Hepatocyte (in vitro differentiated cells): ENCODE data around the gene ABI1. TPM values are rescaled to one million over a fixed set of nuclear protein-coding genes. Genes with fewer than 3 reads are reported as not detected.

Source experiments
- DNase-seq: peaks from one replicate; pipeline ENCODE4 v3.0.0-alpha.2; 2016; ENCODE audit warnings: low spot score
- H2AFZ ChIP-seq: fragments of 200-600 bp; sonication (generic); 2 replicates; pipeline ENCODE4 v1.6.0; 2016; ENCODE audit warnings: antibody characterized with exemption, mild to moderate bottlenecking
- H3K27ac ChIP-seq: fragments of 200-600 bp; sonication (generic); 2 replicates; pipeline ENCODE4 v1.5.1; 2016; ENCODE audit warnings: mild to moderate bottlenecking
- H3K27me3 ChIP-seq: fragments of 200-600 bp; sonication (generic); 2 replicates; pipeline ENCODE4 v1.6.1; 2016
- H3K36me3 ChIP-seq: fragments of 200-600 bp; sonication (generic); replicated peaks from 2 replicates; pipeline ENCODE4 v1.5.1; 2016; ENCODE audit warnings: low read depth; ENCODE audit not compliant: insufficient read depth
- H3K4me1 ChIP-seq: fragments of 200-600 bp; sonication (generic); 2 replicates; pipeline ENCODE4 v1.5.1; 2016; ENCODE audit warnings: mild to moderate bottlenecking, moderate library complexity; ENCODE audit not compliant: insufficient read depth
- H3K4me2 ChIP-seq: fragments of 200-600 bp; sonication (generic); 2 replicates; pipeline ENCODE4 v1.6.0; 2016
- H3K4me3 ChIP-seq: fragments of 200-600 bp; sonication (generic); 2 replicates; pipeline ENCODE4 v1.5.1; 2016; ENCODE audit warnings: mild to moderate bottlenecking
- H3K79me2 ChIP-seq: fragments of 200-600 bp; sonication (generic); 2 replicates; pipeline ENCODE4 v1.6.0; 2017; ENCODE audit warnings: mild to moderate bottlenecking
- H3K9me2 ChIP-seq: fragments of 200-600 bp; sonication (generic); replicated peaks from 2 replicates; pipeline ENCODE4 v1.6.0; 2017; ENCODE audit warnings: mild to moderate bottlenecking; ENCODE audit not compliant: insufficient read depth
- H3K9me3 ChIP-seq: fragments of 200-600 bp; sonication (generic); 2 replicates; pipeline ENCODE4 v1.5.1; 2016; ENCODE audit warnings: low read depth, mild to moderate bottlenecking
- H4K20me1 ChIP-seq: fragments of 200-600 bp; sonication (generic); 2 replicates; pipeline ENCODE4 v1.6.0; 2016; ENCODE audit warnings: mild to moderate bottlenecking; ENCODE audit not compliant: insufficient read depth, poor library complexity, severe bottlenecking
- CTCF ChIP-seq: fragments of 200-600 bp; sonication (generic); IDR thresholded peaks from 2 replicates; pipeline ENCODE4 v1.5.1; 2016; ENCODE audit warnings: antibody characterized with exemption, mild to moderate bottlenecking; ENCODE audit not compliant: poor library complexity
- EZH2 ChIP-seq: fragments of 200-600 bp; sonication (generic); IDR thresholded peaks from 2 replicates; pipeline ENCODE4 v1.6.1; 2016; ENCODE audit warnings: antibody characterized with exemption, mild to moderate bottlenecking, borderline replicate concordance
- EZH2phosphoT487 ChIP-seq: fragments of 200-600 bp; sonication (generic); IDR thresholded peaks from one replicate; pipeline ENCODE4 v1.6.1; 2018; ENCODE audit warnings: antibody characterized with exemption, mild to moderate bottlenecking, low read depth, moderate library complexity; ENCODE audit not compliant: unreplicated experiment, severe bottlenecking
- WGBS: methylation state at CpG from one replicate; pipeline ENCODE4 v1.1.6; 2016; ENCODE audit warnings: low lambda C conversion rate; ENCODE audit errors: missing lambda C conversion rate; 5-methylcytosine and 5-hydroxymethylcytosine counted together
- polyA plus RNA-seq: library from polyadenylated mRNA; unstranded; fragments of >200 nt; fragmentation: Nextera tagmentation; extraction: Ambion mirVana; gene quantifications from 2 replicates; pipeline ENCODE4 v1.2.1, GENCODE V29; 2016
- total RNA-seq: library from RNA; depleted of rRNA; stranded (reverse); fragments of >200 nt; gene quantifications from 2 replicates; pipeline ENCODE4 v1.2.3, GENCODE V29; 2014

The ABI1 gene
- total and polyA plus RNA-seq, 2 experiments from 2014 or later = 30.5 to 46.1 TPM

- Histone ChIP-seq H3K4me1 (peaks cover 10% of the 10 kb centered on the region), H3K27me3 (no peaks in the 10 kb centered on the region), H3K36me3 (no peaks in the 10 kb centered on the region), H4K20me1 (no peaks in the 10 kb centered on the region), H3K9me2 (no peaks in the 10 kb centered on the region), H3K4me2 (no peak overlapping the region), H3K79me2 (no peaks in the 10 kb centered on the region), H3K9me3 (no peaks in the 10 kb centered on the region), H3K4me3 (no peak overlapping the region), H2AFZ (no peak overlapping the region), H3K27ac (no peak overlapping the region)
- no peak for DNase-seq
- TF ChIP-seq EZH2phosphoT487 = no peak
- WGBS = 98% methylated on average over 7 of the region's 7 CpGs
Observed at GRCh38 chr10:26717476-26717875, 143.3 kb downstream of the ABI1 start.

GRCh38 chr10:26715137-26715487 lies 145.6 kb downstream of the ABI1 start:
- no peak overlapping the region for H2AFZ ChIP-seq
- H4K20me1 ChIP-seq = no peaks in the 10 kb centered on the region
- no peak for DNase-seq
- H3K79me2 ChIP-seq = no peaks in the 10 kb centered on the region
- H3K27ac ChIP-seq = peak overlapping the region; percentile 74
- no peaks in the 10 kb centered on the region for H3K9me2 ChIP-seq
- H3K4me2 ChIP-seq = peak overlapping the region; percentile 52
- 83% methylated on average over 2 of the region's 2 CpGs for WGBS
- H3K4me1 ChIP-seq = peaks cover 10% of the 10 kb centered on the region
- no peak for TF ChIP-seq CTCF
- TF ChIP-seq EZH2phosphoT487 = no peak
- no peak for TF ChIP-seq EZH2
- H3K4me3 ChIP-seq = no peak overlapping the region
- H3K36me3 ChIP-seq = no peaks in the 10 kb centered on the region
- no peaks in the 10 kb centered on the region for H3K9me3 ChIP-seq
- no peaks in the 10 kb centered on the region for H3K27me3 ChIP-seq

- H3K4me2 ChIP-seq = peak overlapping the region; percentile 52
- no peaks in the 10 kb centered on the region for H3K36me3 ChIP-seq
- no peaks in the 10 kb centered on the region for H3K9me2 ChIP-seq
- no peaks in the 10 kb centered on the region for H4K20me1 ChIP-seq
- no peaks in the 10 kb centered on the region for H3K9me3 ChIP-seq
- peak overlapping the region; percentile 85 for H3K27ac ChIP-seq
- H3K79me2 ChIP-seq = no peaks in the 10 kb centered on the region
- no peaks in the 10 kb centered on the region for H3K27me3 ChIP-seq
- no peak overlapping the region for H2AFZ ChIP-seq
- 89% methylated on average over 1 of the region's 1 CpG for WGBS
- no peak overlapping the region for H3K4me3 ChIP-seq
- peaks cover 10% of the 10 kb centered on the region for H3K4me1 ChIP-seq
- no peak for TF ChIP-seq EZH2phosphoT487
- TF ChIP-seq CTCF = no peak
- TF ChIP-seq EZH2 = no peak
- DNase-seq = peak; percentile 70
Observed at GRCh38 chr10:26714415-26715136, 146.2 kb downstream of the ABI1 start.

- Histone ChIP-seq H3K4me1 (peaks cover 10% of the 10 kb centered on the region), H2AFZ (no peak overlapping the region), H3K4me3 (no peak overlapping the region), H3K36me3 (no peaks in the 10 kb centered on the region), H3K9me3 (no peaks in the 10 kb centered on the region), H4K20me1 (no peaks in the 10 kb centered on the region), H3K4me2 (no peak overlapping the region), H3K27me3 (no peaks in the 10 kb centered on the region), H3K27ac (no peak overlapping the region), H3K9me2 (no peaks in the 10 kb centered on the region), H3K79me2 (no peaks in the 10 kb centered on the region)
- TF ChIP-seq CTCF (no peak), EZH2 (no peak), EZH2phosphoT487 (no peak)
- no peak for DNase-seq
- WGBS = no CpG with 5 or more reads among the region's 5 CpGs
Observed at GRCh38 chr10:26711324-26711723, 149.4 kb downstream of the ABI1 start.
